HFF-Myc (cell line): ENCODE data around the gene ITPK1.

ENCODE experiments used
- DNase-seq: peaks from one replicate; pipeline ENCODE4 v3.0.0-alpha.2; 2011; ENCODE audit warnings: low read depth; ENCODE audit errors: extremely low read depth
- H3K4me3 ChIP-seq: replicated peaks from 2 replicates; pipeline ENCODE4 v1.5.1; 2011; ENCODE audit warnings: low read depth, mild to moderate bottlenecking, control low read depth, low read length
- TF ChIP-seq, protein P1 (sequence below): IDR thresholded peaks from 2 replicates; pipeline ENCODE4 v1.5.1; 2012; ENCODE audit warnings: mild to moderate bottlenecking, low read depth, low read length, control low read depth; ENCODE audit errors: missing control alignments

The ITPK1 gene

DNA sequence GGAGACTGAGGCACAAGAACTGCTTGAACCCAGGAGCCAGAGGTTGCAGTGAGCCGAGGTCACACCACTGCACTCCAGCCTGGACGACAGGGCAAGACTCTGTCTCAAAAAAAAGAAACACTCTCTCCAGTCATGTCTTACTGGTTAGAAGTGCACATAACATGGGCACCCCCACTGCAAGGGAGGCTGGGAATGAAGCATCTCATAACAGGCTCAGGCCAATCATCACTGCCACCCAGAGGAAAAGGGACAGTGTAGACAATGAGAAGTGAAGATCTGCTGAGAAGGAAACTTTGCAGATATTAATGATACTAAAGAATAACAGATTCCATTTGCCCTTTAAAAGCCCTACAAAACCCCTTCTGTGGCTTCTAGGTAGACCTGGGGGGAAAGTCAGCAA is 66.9 kb downstream of the ITPK1 start:
- no peak for DNase-seq
- H3K4me3 ChIP-seq = no peak overlapping the region
- TF ChIP-seq, protein P1, sequence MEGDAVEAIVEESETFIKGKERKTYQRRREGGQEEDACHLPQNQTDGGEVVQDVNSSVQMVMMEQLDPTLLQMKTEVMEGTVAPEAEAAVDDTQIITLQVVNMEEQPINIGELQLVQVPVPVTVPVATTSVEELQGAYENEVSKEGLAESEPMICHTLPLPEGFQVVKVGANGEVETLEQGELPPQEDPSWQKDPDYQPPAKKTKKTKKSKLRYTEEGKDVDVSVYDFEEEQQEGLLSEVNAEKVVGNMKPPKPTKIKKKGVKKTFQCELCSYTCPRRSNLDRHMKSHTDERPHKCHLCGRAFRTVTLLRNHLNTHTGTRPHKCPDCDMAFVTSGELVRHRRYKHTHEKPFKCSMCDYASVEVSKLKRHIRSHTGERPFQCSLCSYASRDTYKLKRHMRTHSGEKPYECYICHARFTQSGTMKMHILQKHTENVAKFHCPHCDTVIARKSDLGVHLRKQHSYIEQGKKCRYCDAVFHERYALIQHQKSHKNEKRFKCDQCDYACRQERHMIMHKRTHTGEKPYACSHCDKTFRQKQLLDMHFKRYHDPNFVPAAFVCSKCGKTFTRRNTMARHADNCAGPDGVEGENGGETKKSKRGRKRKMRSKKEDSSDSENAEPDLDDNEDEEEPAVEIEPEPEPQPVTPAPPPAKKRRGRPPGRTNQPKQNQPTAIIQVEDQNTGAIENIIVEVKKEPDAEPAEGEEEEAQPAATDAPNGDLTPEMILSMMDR = no peak

DNA sequence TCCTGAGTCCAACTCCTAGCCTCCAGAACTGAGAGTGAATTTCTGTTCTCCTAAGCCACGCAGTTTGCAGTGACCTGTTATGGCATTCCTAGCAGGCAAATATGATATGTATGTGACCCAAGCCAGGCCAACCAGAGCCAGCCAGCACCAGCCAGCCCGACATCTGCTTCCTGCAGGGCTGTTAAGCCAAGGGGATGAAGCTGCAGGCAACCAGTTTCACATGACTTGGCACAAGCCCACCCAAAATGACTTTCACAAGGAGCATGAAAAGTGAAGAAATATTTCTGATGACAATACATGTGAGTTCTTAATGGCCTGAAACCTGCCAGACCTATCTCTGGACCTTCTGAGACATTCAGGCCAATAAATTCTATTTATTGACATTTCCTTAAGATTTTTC is 68.1 kb downstream of the ITPK1 start:
- TF ChIP-seq, protein P1 = no peak

GRCh38 chr14:93047157-93047556 is 68.6 kb downstream of the ITPK1 start:
- DNase-seq = no peak
- TF ChIP-seq, protein P1 = no peak
- no peak overlapping the region for H3K4me3 ChIP-seq

More for the DNA sequence above, 68.1 kb downstream of the ITPK1 start:
- no peak overlapping the region for H3K4me3 ChIP-seq
- DNase-seq = no peak

DNA sequence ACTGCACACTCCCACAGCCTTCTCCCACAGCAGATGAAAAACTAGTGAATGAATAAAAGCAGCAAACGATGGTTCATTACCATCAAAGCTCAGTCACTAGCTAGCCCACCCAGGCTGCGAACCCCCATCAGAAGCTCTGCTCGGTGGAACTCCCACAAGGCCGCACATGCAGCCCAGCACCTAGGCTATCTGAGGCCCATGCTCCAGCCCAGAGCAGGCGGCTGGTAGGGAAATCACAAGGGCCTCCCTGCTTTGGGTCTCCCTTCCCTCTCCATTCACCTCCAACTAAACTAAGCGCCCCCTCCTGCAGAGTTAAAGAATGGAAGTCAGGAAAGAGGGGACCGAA is 69.0 kb downstream of the ITPK1 start:
- no peak overlapping the region for H3K4me3 ChIP-seq
- TF ChIP-seq, protein P1 = no peak
- DNase-seq = no peak

- no peak overlapping the region for H3K4me3 ChIP-seq
- TF ChIP-seq, protein P1 = no peak
- no peak for DNase-seq
Observed at GRCh38 chr14:93045965-93046704, 69.6 kb downstream of the ITPK1 start.

DNA sequence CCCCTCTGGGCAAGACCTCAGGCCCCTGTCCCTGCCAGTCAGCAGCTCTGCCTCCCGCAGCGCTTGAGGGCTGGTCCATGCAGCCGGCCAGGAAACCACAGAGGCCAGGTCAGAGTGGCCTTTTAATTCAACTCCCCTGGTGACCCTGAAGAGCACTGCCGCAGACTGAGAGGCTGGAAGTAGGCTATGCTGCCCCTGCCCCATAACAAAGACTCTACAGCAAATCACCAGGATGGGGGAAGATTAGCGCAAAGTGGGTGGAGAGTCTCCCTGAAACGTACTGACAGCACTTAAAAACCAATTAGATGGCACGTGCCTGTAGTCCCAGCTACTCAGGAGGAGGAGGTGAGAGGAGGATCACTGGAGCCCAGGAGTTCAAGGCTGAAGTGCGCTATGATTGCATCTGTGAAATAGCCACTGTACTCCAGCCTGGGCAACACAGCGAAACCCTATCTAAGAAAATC is 70.5 kb downstream of the ITPK1 start:
- no peak overlapping the region for H3K4me3 ChIP-seq
- DNase-seq = no peak
- TF ChIP-seq, protein P1 = no peak

DNA sequence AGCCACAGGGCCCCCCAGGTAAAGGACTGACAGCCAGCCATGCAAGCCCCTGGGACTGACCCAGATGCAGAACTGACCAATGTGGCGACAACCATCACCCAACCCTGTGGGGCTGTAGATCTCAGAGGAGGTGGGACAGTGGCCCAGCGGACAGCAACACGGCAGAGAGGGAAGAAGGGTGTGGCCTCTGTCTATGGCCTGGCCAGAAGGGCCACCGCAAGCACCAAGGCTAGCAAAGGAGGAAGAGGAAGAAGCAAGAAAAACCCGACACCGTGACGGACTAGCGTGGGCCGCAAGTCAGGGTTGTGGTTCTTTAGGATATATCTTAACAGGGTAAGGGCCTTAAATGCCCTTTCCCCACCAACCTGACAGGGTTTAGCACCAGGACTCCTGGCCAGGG is 71.2 kb downstream of the ITPK1 start:
- H3K4me3 ChIP-seq = no peak overlapping the region
- TF ChIP-seq, protein P1 = no peak
- DNase-seq = no peak
